Stimulated activated CD8-positive, alpha-beta memory T cell treated with anti-CD3 and anti-CD28 coated beads, Interleukin-12 subunit alpha, Interleukin-12 subunit beta, amount 100 ng/mL, for 4 hours (primary cell): Measurements from ENCODE around the gene TRIM29.

ENCODE experiments used
- DNase-seq: peaks from one replicate; pipeline ENCODE4 v3.0.0-alpha.2; 2020; ENCODE audit warnings: low read depth

The TRIM29 gene

GRCh38 chr11:120097721-120098385, 40.1 kb downstream of the TRIM29 start:
- DNase-seq = no peak

GRCh38 chr11:120096369-120097191, 41.3 kb downstream of the TRIM29 start:
- no peak for DNase-seq

DNA sequence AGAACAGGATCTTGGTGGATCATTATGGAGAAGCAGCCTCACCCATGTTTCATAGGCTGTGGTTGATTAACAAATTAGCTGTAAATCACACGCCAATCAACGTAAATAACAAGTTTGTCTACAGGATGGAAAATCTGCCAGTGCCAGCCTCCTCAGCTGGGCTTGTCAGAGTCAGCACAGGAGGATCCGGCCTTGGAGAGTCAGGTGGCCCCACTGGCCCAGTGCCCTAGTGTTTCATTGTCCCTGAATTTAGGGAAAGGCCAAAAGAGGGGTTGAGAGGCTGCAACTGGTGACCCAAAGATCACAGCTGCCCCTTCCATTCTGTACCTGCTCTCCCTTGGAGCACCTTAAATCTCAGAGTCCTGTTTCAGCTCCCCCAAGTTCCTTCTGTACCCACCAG, 42.4 kb downstream of the TRIM29 start:
- no peak for DNase-seq

- DNase-seq = no peak
Measured at GRCh38 chr11:120091701-120092100, 46.2 kb downstream of the TRIM29 start.

DNA sequence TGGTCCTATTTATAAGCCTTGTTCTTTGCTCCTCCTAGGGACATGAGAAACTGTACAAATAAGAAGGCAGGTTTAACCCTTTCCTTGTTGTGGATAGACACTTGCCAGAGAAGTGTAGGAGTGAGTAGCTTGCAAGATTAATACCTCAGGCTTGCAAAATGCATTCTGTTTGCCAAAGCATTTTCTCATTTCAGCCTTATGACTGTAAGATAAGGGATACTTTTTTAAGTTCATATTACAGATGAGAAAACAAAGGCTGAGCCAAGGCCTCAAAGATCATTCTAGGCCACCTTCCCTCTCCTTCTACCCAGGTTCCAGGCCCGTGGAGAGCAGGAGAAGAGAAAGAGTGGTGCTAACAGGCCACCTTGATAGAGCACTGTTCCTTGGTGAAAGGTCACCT, 46.8 kb downstream of the TRIM29 start:
- DNase-seq = no peak

- no peak for DNase-seq
Measured at GRCh38 chr11:120090411-120090810, 47.5 kb downstream of the TRIM29 start.

DNA sequence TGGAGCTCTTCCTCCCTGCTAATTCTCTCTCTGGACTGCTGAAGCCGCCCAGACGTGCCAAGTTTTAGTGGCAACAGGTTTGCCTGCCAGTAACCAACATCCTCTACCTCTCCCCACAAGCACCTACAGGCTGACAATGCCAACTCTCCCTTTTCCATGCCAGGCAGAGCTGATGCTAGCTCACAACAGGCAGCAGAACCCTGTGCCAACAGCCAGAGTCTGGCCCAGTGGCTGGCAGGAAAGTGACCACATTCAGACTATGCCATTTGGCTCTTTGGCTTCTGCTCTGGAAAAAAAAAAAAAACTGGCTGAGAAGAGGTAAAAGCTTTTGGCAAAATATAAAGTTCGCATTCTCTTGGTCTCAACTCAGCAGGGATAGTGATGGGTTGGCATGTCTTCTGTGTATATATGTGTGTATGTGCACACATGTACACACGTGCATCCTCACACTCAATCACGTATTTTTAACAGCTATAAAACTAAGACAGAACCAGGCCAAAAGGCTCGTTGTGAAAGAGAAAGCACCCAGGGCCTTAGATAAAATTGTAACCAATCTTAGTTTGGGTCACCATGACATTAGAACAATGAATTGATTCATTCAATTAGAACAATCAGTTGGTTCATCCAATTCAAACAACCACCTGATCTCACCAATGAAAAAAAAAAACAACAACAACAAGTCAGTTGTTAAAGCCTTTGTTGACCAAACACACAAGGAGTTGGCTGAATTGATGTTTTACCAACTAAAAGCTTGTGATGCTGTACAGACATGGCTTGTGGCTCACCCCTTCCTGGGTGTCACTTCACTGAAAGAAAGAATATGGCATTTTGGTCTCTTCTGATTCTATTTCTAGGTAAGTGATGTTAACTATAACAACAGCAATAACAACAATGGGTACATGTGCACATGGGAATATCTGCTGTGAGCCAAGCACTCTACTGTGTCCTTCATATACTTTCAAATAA, 48.6 kb downstream of the TRIM29 start:
- DNase-seq = no peak

- DNase-seq = no peak
Measured at GRCh38 chr11:120088056-120088455, 49.9 kb downstream of the TRIM29 start.

GRCh38 chr11:120086651-120087050, 51.3 kb downstream of the TRIM29 start:
- no peak for DNase-seq

- DNase-seq = no peak
Measured at GRCh38 chr11:120079750-120080610, 57.9 kb downstream of the TRIM29 start.

DNA sequence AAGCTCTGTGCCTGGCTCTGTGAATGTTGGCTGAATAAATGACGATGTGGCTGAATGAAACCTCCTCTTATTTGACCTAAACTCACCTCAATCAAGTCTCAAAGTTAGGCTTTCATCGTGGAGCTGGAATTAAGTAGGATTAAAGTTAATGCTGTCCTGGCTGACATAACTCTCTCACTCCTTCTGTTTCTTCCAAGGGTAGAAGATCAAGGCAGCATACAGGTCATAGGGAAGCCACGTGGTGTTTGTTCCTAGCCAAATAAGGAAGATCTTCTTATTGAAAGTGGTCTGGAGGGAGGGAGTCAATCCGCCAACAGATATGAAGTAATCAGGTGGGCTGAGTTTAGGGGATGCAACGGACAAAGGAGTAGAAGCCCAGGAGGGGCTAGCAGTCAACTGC, 59.5 kb downstream of the TRIM29 start:
- DNase-seq = no peak

- DNase-seq = no peak
Measured at GRCh38 chr11:120074076-120074475, 63.8 kb downstream of the TRIM29 start.

GRCh38 chr11:120073196-120073595, 64.7 kb downstream of the TRIM29 start:
- no peak for DNase-seq

GRCh38 chr11:120068114-120068573, 69.8 kb downstream of the TRIM29 start:
- no peak for DNase-seq

DNA sequence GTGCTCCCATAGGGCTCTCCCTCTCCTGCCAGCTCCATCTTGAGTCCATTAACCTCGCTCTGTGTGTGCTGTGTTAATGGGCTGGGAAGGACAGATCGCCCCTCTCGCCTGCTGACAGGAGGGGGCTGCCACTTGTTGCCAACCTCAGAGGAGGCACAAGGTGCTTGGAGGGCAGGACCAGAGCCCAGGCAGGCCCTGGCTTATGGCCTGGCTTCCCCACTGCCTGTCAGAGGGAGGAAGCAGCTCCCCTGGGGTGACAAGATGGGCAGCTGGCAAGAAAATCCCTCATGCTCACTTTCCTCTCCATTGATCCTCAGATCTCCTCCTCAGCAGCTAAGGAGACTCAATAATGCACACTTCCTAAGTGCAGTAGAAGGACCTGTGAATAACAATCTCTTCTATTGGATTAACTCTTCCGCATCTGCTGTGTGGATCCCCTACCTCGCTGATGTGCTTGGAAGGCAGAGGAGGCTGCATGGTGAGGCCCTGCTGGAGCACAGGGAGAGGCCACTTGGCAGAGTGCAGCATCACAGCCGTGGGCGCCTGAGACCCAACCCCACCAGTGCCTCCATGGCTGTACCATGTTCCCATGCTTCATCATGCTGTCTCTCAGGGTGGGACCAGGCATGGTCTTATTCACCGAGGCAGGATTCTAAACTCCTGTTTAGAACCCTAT, 70.3 kb downstream of the TRIM29 start:
- no peak for DNase-seq

- DNase-seq = no peak
Measured at GRCh38 chr11:120066738-120067437, 71.0 kb downstream of the TRIM29 start.

- DNase-seq = no peak
Measured at GRCh38 chr11:120065876-120066275, 72.0 kb downstream of the TRIM29 start.

GRCh38 chr11:120065176-120065575, 72.7 kb downstream of the TRIM29 start:
- DNase-seq = no peak

- no peak for DNase-seq
Measured at GRCh38 chr11:120064341-120064740, 73.6 kb downstream of the TRIM29 start.

GRCh38 chr11:120063686-120064340, 74.1 kb downstream of the TRIM29 start:
- DNase-seq = no peak
